Measurements from ENCODE around the gene PDXK.
"Not testable (repeated sequence)": the region's sequence is repeated elsewhere in the genome, so short reads cannot be mapped to it uniquely, and the experiment has no call there.

Gene PDXK

GRCh38 chr21:43718872-43719747, at the start of gene PDXK:
PDXK (plus strand) TSS chr21:43719129; CDS start chr21:43719295, 166 bp downstream.
- no peak for TF ChIP-seq CTCF (IDR thresholded peaks at IDR 0.05; ENCODE audit: extremely low read depth, missing control alignments)
- DNase-seq (ENCODE audit: low spot score) = peak; percentile 96

DNA sequence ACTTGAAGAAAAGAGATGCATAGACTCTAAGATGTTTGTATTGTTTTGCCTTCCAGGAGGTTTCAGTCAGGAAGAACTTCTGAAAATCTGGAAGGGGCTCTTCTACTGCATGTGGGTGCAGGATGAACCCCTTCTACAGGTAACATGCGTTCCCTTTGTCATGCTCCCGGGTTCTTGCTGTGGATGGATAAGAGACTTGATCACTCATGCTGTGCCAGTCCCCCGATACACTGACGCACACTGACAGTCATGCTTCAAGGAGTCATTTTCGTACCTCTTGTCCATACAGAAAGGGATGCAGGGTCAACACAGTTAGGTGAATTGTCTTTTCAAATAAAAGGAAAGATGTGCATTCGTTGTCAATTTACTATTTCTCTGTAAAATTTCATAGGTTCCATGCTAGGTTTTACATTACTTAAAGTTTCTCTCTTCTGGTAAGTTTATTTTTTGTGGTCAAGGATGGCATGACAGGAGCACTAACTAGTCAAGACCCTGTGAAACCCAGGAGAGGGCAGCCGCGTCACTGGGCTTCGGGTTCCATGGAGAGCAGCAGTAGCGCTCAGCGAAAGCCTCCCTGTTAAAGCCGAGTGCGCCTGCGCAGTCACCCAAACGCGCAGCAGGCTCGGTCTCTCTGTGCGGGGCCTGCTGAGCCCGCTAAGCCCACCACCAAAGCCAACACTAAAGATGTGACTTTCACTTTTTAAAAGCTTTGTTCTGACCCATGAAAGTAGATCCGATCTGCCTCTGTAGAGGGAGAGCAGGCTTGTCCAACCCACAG, 48.9 kb upstream of the PDXK start:
- no peak for DNase-seq (ENCODE audit: low spot score)
- no peak for TF ChIP-seq CTCF (IDR thresholded peaks at IDR 0.05; ENCODE audit: extremely low read depth, missing control alignments)

DNA sequence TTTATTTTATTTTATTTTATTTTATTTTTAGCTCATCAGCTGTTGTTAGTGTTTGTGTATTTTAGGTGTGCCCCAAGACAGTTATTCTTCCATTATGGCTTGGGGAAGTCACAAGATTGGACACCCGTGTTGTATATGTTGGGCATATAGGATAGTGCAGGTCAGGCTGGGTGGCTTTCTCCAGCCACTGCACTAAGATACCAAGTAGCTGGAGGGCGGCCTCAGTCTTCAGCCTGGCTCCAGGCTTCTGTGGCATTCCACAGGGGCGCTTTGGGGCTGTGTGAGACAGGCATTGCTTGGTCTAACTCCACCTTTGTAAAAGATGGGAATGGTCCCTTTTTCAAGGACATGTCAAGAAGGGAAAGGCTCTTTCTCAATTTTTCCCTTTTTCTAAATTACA, 43.1 kb upstream of the PDXK start:
- no peak for TF ChIP-seq CTCF (IDR thresholded peaks at IDR 0.05; ENCODE audit: extremely low read depth, missing control alignments)
- DNase-seq (ENCODE audit: low spot score) = no peak

DNA sequence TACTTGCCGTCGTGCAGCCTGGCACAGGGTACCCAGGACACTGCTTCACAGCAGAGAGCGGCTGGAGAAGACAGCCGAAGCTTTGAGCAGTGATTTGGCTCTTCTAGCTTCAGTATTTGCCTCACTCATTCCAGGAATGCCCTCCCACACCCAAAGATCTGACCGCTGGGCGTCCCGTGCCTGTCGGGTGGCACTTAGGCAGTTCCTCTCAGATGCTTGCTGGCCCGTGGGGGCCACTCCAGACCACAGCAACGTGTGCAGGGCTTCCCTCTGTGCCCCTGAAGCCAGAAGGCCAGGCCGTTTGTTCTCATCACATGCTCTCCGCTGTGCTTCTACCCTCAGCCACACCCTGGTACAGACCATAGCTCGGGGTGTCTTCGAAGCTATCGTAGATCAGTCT, 42.5 kb upstream of the PDXK start:
- no peak for TF ChIP-seq CTCF (IDR thresholded peaks at IDR 0.05; ENCODE audit: extremely low read depth, missing control alignments)

DNA sequence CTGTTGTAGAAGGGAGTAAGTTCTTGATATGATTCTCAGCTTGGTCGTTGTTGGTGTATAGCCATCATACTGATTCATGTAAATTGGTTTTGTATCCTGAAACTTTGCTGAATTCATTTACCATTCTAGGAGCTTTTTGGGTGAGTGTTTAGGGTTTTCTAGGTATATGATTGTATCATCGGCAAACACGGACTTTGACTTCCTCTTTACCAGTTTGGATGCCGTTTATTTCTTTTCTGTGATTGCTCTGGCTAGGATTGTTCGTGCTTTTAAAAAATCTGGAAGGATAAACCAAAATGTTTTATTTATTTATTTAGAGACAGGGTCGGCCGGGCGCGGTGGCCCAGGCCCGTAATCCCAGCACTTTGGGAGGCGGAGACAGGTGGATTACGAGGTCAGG, 39.0 kb upstream of the PDXK start:
- DNase-seq (ENCODE audit: low spot score) = no peak
- TF ChIP-seq CTCF (IDR thresholded peaks at IDR 0.05; ENCODE audit: extremely low read depth, missing control alignments) = no peak

More for the DNA sequence above, 42.5 kb upstream of the PDXK start:
- DNase-seq (ENCODE audit: low spot score) = no peak

GRCh38 chr21:43680421-43680820, 38.5 kb upstream of the PDXK start:
- DNase-seq (ENCODE audit: low spot score) = not testable (repeated sequence)

- DNase-seq (ENCODE audit: low spot score) = no peak
- TF ChIP-seq CTCF (IDR thresholded peaks at IDR 0.05; ENCODE audit: extremely low read depth, missing control alignments) = no peak
Observed at GRCh38 chr21:43681650-43682049, 37.3 kb upstream of the PDXK start.
